LNCaP clone FGC (cell line): ENCODE measurements around the gene VPS39.

Source experiments
- DNase-seq: peaks from one replicate; pipeline ENCODE4 v3.0.0-alpha.2; 2011; ENCODE audit warnings: low read depth
- H3K4me3 ChIP-seq: 2 replicates; pipeline ENCODE4 v1.5.1; 2011; ENCODE audit warnings: mild to moderate bottlenecking, low read depth, low read length, control low read depth
- TF ChIP-seq, protein P1 (sequence below): IDR thresholded peaks from 2 replicates; pipeline ENCODE4 v1.5.1; 2012; ENCODE audit warnings: mild to moderate bottlenecking; ENCODE audit not compliant: control insufficient read depth, insufficient read depth; ENCODE audit errors: extremely low read depth

Gene VPS39

DNA sequence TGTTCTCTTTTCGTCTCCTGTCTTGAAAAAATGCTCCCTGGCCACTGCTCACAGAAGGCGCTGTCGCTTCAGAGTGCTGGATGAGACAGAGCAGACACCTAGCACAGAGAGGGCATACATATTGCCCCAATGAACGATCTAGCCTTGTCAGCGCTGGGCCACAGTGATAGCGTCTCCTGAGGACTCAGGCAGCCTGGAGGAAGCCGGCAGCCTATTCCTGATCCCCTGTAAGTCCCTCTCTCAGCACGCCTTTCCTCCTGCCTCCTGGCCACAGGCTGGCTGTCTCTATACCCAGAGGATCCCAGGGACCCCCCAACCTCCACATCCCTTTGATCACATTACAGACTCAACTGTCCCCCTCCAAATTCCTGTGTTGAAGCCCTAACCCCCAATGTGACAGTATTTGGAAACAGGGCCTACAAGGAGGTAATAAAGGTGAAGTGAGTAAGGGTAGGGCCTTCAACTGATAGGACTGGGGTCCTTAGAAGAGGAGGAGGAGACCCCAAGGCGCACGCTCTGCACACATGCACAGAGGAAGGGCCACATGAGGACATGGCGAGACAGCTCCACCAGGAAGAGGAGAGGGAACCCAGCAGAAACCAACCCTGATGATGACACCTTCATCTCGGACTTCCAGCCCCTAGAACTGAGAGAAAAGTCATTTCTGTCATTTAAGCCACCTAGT is 59.2 kb downstream of the VPS39 start:
- DNase-seq, result no peak
- no peak overlapping the region for H3K4me3 ChIP-seq
- TF ChIP-seq, protein P1, sequence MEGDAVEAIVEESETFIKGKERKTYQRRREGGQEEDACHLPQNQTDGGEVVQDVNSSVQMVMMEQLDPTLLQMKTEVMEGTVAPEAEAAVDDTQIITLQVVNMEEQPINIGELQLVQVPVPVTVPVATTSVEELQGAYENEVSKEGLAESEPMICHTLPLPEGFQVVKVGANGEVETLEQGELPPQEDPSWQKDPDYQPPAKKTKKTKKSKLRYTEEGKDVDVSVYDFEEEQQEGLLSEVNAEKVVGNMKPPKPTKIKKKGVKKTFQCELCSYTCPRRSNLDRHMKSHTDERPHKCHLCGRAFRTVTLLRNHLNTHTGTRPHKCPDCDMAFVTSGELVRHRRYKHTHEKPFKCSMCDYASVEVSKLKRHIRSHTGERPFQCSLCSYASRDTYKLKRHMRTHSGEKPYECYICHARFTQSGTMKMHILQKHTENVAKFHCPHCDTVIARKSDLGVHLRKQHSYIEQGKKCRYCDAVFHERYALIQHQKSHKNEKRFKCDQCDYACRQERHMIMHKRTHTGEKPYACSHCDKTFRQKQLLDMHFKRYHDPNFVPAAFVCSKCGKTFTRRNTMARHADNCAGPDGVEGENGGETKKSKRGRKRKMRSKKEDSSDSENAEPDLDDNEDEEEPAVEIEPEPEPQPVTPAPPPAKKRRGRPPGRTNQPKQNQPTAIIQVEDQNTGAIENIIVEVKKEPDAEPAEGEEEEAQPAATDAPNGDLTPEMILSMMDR, result no peak

DNA sequence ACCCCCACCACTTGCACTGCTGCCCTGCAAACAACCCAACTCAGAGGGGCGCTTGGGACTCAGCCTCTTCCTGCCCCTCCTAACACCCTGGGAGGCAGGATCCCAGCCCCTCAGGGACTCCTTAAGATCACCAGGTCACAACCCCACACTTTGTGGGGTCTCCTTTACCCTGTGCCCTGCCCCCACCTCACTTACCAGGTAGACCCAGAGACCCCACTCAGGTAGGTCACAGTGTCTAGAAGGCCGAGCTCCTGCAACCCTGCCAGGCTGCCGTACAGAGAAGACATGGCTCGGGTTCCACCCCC is 60.7 kb downstream of the VPS39 start:
- TF ChIP-seq, protein P1, result no peak
- DNase-seq, result no peak
- no peak overlapping the region for H3K4me3 ChIP-seq

DNA sequence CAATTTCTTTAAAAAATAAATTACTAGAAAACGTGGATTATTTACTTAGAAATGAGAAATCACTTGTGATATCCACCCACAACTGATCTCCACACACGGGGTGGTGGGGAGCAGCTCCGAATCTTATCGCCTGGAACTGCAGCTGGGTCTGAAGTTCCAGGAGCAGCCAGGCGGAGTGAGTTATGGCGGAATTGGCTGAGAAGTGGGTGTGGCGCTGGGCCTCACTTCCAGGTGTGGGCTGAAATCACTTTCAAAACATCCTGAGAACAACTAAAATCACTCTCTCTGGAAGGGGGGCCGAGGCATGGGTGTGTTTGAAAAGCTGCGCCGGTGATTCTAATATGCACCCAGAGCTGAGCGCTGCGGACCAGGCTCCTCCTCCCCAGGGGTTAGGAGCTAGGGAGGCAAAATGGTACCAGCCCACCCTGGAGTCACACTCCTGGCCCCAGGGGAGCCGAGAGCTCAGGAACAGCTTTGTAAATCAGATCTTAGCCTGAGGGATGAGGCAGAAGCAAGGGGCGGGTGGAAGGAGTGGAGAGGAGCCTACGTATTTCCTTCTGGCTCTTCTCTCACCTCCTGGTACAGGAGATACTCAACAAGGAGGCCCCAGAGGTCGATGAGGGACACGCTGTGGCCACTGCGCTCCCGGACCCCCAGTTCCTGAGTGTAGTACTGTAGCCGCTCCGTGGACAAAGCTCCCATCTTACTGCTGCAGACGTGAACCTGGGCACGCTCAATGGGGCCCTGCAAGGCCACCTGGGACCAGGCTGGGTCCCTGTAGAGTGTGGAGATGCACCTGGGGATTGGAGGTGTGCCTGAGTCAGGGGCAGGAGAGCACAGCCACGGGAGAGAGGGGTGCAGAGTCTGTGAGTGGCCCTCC is 61.3 kb downstream of the VPS39 start:
- no peak overlapping the region for H3K4me3 ChIP-seq
- TF ChIP-seq, protein P1, result no peak
- DNase-seq, result no peak

DNA sequence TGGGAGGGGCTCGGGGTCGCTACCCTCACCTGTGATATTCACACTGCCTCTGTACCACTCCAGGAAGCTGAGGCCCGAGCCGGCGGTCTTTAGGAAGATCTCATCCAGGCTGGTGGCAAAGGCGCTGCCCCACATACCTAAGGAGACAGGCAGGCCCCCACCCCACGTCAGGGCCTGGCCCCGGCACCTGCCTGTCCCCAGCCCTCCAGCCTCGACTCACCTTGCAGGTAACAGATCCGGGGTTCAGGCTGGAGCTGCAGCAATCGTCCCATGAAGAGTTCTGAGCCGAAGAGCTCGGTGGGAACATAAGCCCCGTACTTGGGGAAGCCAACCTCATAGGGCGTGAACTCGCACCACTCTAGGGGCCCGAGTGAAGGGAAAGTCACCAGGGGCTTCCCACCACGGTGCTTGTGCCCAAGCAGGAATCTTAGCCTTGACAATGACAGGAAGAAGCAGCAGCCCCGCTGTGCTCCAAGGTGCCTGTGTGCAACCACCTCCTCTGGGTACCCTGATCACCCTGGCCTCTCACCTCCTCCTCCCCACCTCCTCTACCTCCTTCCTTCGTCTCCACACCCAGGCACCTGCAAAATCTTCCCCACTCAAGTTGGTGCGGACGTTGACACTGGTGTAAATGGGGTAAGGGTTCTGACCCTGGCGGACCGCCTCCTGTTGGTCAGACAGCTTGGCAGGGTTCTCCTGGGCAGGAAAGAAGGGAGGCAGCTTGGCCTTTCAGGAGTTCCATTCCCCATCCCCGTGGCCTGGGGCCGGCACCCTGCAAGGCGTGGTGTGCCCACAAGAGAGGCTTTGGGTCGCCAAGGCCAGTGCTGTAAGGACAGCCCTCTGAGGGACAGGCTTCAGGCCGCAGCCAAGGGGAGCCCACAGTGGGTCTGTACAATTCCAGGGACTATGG is 62.3 kb downstream of the VPS39 start:
- TF ChIP-seq, protein P1, result no peak

DNA sequence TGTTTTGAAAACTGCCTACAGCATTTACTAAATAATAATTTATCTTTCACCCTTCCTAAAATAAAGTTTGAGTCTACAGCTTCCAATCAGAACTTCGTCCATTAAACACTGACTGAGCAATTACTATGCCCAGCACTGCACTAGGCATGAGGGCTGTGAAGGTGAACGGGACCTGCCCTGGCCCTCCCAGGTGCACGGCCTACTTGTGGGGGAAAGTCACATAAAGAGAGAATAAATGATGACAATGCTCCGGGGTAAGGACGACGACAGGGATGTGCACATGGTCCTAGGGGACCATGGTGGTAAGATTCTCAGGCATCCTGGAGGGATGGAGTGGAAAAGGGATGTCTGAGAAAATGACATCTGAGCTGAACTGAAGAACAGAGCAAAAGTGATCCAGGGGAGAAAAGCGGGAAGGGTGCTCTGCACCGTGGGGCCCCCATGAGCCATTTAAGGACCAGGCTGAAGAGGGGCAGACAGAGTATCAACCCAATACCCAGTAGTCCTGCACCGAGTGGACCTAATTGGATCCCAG is 63.2 kb downstream of the VPS39 start:
- DNase-seq, result no peak
- no peak overlapping the region for H3K4me3 ChIP-seq
- TF ChIP-seq, protein P1, result no peak

More for the DNA sequence above, 62.3 kb downstream of the VPS39 start:
- DNase-seq, result no peak
- H3K4me3 ChIP-seq, result no peak overlapping the region

DNA sequence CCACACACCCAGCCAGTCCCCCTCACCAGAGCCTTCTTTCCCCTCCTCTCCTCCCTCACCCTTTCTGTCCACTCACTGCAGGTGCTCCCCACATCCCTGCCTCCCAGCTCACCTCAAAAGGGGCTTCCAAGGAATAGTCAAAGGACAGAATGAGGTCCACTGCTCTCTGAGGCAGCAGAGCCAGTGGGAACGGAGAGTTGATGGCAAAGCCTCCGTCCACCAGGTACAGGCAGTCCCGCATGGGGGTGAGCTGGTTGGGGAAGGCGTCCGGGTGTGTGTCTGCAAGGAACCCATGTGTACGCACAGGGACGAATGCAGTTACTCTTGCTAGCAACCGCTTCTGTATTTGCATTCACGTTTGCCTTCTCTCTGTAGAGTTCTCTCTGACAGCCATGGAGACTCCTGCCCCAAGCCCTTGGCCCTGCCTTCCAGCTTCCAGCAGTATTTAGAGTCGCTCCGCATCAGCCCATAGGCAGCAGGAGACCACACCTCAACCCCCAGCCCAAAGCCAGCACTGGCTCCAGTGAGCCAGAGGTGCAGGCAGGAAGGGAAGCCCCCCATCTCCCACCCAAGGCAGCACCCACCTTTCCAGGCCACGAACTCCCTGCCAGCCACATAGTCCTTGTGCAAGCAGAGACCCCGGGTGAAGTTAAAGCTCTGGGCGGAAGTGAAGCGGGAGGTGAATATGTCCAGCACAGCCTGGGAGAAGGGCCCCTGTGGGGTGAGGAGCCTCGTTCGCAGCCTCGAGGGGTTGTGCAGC is 64.1 kb downstream of the VPS39 start:
- TF ChIP-seq, protein P1, result no peak
- no peak for DNase-seq
- no peak overlapping the region for H3K4me3 ChIP-seq
